Mesendoderm (in vitro differentiated cells): ENCODE results near the gene TM9SF2.

ENCODE experiments used
- DNase-seq: peaks from one replicate; pipeline ENCODE4 v3.0.0; 2013
- H2AK5ac ChIP-seq: 2 replicates; pipeline ENCODE4 v1.6.1; 2013; ENCODE audit warnings: low read length, inconsistent platforms
- H2BK120ac ChIP-seq: 2 replicates; pipeline ENCODE4 v1.6.1; 2013; ENCODE audit warnings: low read depth, mild to moderate bottlenecking, low read length, moderate library complexity, mixed read lengths
- H2BK15ac ChIP-seq: replicated peaks from 2 replicates; pipeline ENCODE4 v1.6.1; 2013; ENCODE audit warnings: low read depth, mild to moderate bottlenecking, moderate library complexity
- H2BK5ac ChIP-seq: 2 replicates; pipeline ENCODE4 v1.6.1; 2013; ENCODE audit warnings: low read length, inconsistent platforms
- H3K18ac ChIP-seq: 2 replicates; pipeline ENCODE4 v1.6.1; 2013; ENCODE audit warnings: mild to moderate bottlenecking, low read length, mixed read lengths
- H3K23ac ChIP-seq: one replicate; pipeline ENCODE4 v1.6.1; 2013; ENCODE audit warnings: low read length
- H3K27ac ChIP-seq: 2 replicates; pipeline ENCODE4 v1.5.1; 2013; ENCODE audit warnings: low read depth, mild to moderate bottlenecking, inconsistent platforms, low read length, moderate library complexity
- H3K27me3 ChIP-seq: 2 replicates; pipeline ENCODE4 v1.6.1; 2013; ENCODE audit warnings: low read length, control low read depth, mild to moderate bottlenecking, inconsistent platforms; ENCODE audit not compliant: insufficient read depth, poor library complexity
- H3K36me3 ChIP-seq: 2 replicates; pipeline ENCODE4 v1.6.1; 2013; ENCODE audit warnings: low read length, inconsistent platforms; ENCODE audit not compliant: control insufficient read depth, insufficient read depth
- H3K4ac ChIP-seq: one replicate; pipeline ENCODE4 v1.6.1; 2013; ENCODE audit warnings: low read depth, mild to moderate bottlenecking, low read length, moderate library complexity
- H3K4me1 ChIP-seq: 2 replicates; pipeline ENCODE4 v1.6.1; 2013; ENCODE audit warnings: low read depth, low read length, inconsistent platforms; ENCODE audit not compliant: control insufficient read depth
- H3K4me2 ChIP-seq: 2 replicates; pipeline ENCODE4 v1.6.1; 2013; ENCODE audit warnings: low read length
- H3K4me3 ChIP-seq: 2 replicates; pipeline ENCODE4 v1.5.1; 2013; ENCODE audit warnings: mild to moderate bottlenecking, low read length
- H3K56ac ChIP-seq: one replicate; pipeline ENCODE4 v1.6.1; 2013; ENCODE audit warnings: low read length
- H3K79me1 ChIP-seq: 2 replicates; pipeline ENCODE4 v1.6.1; 2013; ENCODE audit warnings: low read length, inconsistent platforms
- H3K79me2 ChIP-seq: 2 replicates; pipeline ENCODE4 v1.6.1; 2013; ENCODE audit warnings: mild to moderate bottlenecking, low read length; ENCODE audit not compliant: control insufficient read depth, insufficient read depth
- H3K9ac ChIP-seq: 2 replicates; pipeline ENCODE4 v1.6.1; 2013; ENCODE audit warnings: low read length, inconsistent platforms
- H4K5ac ChIP-seq: one replicate; pipeline ENCODE4 v1.6.1; 2013; ENCODE audit warnings: low read length
- H4K8ac ChIP-seq: one replicate; pipeline ENCODE4 v1.6.1; 2013; ENCODE audit warnings: low read depth, mild to moderate bottlenecking, control low read depth, low read length, moderate library complexity
- WGBS: extraction: QIAGEN DNeasy Blood & Tissue Kit; methylation state at CpG from one replicate; pipeline ENCODE4 v1.1.7; 2013; ENCODE audit warnings: low lambda C conversion rate, missing lambda C conversion rate; ENCODE audit not compliant: insufficient coverage; ENCODE audit errors: extremely low coverage; 5-methylcytosine and 5-hydroxymethylcytosine counted together

TM9SF2 gene

DNA sequence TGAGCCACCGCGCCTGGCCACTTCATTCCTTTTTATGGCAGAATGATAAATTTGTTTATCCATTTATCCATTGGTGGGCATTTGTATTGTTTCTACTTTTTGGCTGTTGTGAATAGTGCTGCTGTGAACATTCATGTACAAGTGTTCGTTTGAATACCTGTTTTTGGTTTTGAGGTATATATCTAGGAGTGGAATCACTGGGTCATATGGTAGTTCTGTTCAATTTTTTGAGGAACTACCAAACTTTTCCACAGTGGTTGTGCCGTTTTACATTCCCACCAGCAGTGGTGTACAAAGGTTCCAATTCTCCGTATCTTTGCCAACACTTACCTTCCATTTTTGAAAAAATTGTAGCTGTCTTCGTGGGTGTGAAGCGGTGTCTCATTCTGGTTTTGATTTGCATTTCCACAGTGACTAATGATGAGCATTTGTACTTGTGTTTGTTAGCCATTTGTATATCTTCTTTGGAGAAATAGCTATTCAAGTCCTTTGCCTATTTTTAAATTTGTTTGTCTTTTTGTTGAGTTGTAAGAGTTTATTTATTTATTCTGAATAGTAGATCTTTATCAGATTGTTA lies 55.7 kb downstream of the TM9SF2 start:
- no peaks in the 10 kb centered on the region for H3K4me1 ChIP-seq
- H3K79me2 ChIP-seq = no peaks in the 10 kb centered on the region
- no peak overlapping the region for H2BK15ac ChIP-seq
- no peak overlapping the region for H3K4me3 ChIP-seq
- H3K27me3 ChIP-seq = no peaks in the 10 kb centered on the region
- H2BK5ac ChIP-seq = no peak overlapping the region
- no peak overlapping the region for H2BK120ac ChIP-seq
- no peak for DNase-seq
- no peak overlapping the region for H3K9ac ChIP-seq
- no peak overlapping the region for H3K27ac ChIP-seq
- WGBS = no CpG with 5 or more reads among the region's 7 CpGs
- H3K4ac ChIP-seq = no peak overlapping the region
- no peak overlapping the region for H3K18ac ChIP-seq
- no peak overlapping the region for H4K5ac ChIP-seq
- no peak overlapping the region for H2AK5ac ChIP-seq
- H4K8ac ChIP-seq = no peak overlapping the region
- H3K36me3 ChIP-seq = peaks cover 1% of the 10 kb centered on the region
- peaks cover 2% of the 10 kb centered on the region for H3K79me1 ChIP-seq
- H3K56ac ChIP-seq = no peak overlapping the region
- no peak overlapping the region for H3K4me2 ChIP-seq
- H3K23ac ChIP-seq = no peak overlapping the region

- Histone ChIP-seq H3K56ac (no peak overlapping the region), H4K8ac (no peak overlapping the region), H3K9ac (no peak overlapping the region), H3K18ac (no peak overlapping the region), H3K4me1 (no peaks in the 10 kb centered on the region), H3K36me3 (no peaks in the 10 kb centered on the region), H3K4ac (no peak overlapping the region), H3K79me1 (peaks cover 2% of the 10 kb centered on the region), H3K4me3 (no peak overlapping the region), H2BK15ac (no peak overlapping the region), H4K5ac (no peak overlapping the region), H3K27ac (no peak overlapping the region), H3K27me3 (no peaks in the 10 kb centered on the region), H3K23ac (no peak overlapping the region), H3K4me2 (no peak overlapping the region), H3K79me2 (no peaks in the 10 kb centered on the region), H2BK5ac (no peak overlapping the region), H2AK5ac (no peak overlapping the region), H2BK120ac (no peak overlapping the region)
- WGBS = no CpG with 5 or more reads among the region's 4 CpGs
- no peak for DNase-seq
Measured at GRCh38 chr13:99558570-99559180, 57.4 kb downstream of the TM9SF2 start.

GRCh38 chr13:99559560-99559959 lies 58.3 kb downstream of the TM9SF2 start:
- no CpG with 5 or more reads among the region's 2 CpGs for WGBS
- peaks cover 2% of the 10 kb centered on the region for H3K79me1 ChIP-seq
- H3K36me3 ChIP-seq = no peaks in the 10 kb centered on the region
- H2BK5ac ChIP-seq = no peak overlapping the region
- no peak overlapping the region for H3K27ac ChIP-seq
- no peaks in the 10 kb centered on the region for H3K4me1 ChIP-seq
- H2BK120ac ChIP-seq = no peak overlapping the region
- no peak overlapping the region for H2BK15ac ChIP-seq
- H4K8ac ChIP-seq = no peak overlapping the region
- no peak overlapping the region for H4K5ac ChIP-seq
- DNase-seq = no peak
- H3K4me2 ChIP-seq = no peak overlapping the region
- H3K18ac ChIP-seq = no peak overlapping the region
- no peak overlapping the region for H3K4me3 ChIP-seq
- no peak overlapping the region for H3K23ac ChIP-seq
- H3K79me2 ChIP-seq = no peaks in the 10 kb centered on the region
- H2AK5ac ChIP-seq = no peak overlapping the region
- H3K4ac ChIP-seq = no peak overlapping the region
- H3K27me3 ChIP-seq = no peaks in the 10 kb centered on the region
- H3K9ac ChIP-seq = no peak overlapping the region
- H3K56ac ChIP-seq = no peak overlapping the region

- no peak overlapping the region for H4K5ac ChIP-seq
- no peaks in the 10 kb centered on the region for H3K27me3 ChIP-seq
- H3K27ac ChIP-seq = no peak overlapping the region
- no peaks in the 10 kb centered on the region for H3K79me1 ChIP-seq
- no peak overlapping the region for H2BK15ac ChIP-seq
- H3K56ac ChIP-seq = no peak overlapping the region
- H3K4me3 ChIP-seq = no peak overlapping the region
- H3K4me1 ChIP-seq = no peaks in the 10 kb centered on the region
- H2BK5ac ChIP-seq = no peak overlapping the region
- no peak overlapping the region for H4K8ac ChIP-seq
- H2AK5ac ChIP-seq = no peak overlapping the region
- H3K23ac ChIP-seq = no peak overlapping the region
- H3K18ac ChIP-seq = no peak overlapping the region
- H3K79me2 ChIP-seq = no peaks in the 10 kb centered on the region
- H3K4ac ChIP-seq = no peak overlapping the region
- DNase-seq = no peak
- no peaks in the 10 kb centered on the region for H3K36me3 ChIP-seq
- no peak overlapping the region for H3K9ac ChIP-seq
- no peak overlapping the region for H3K4me2 ChIP-seq
- no peak overlapping the region for H2BK120ac ChIP-seq
Measured at GRCh38 chr13:99563404-99563803, 62.1 kb downstream of the TM9SF2 start.

GRCh38 chr13:99564386-99564785 lies 63.1 kb downstream of the TM9SF2 start:
- no peaks in the 10 kb centered on the region for H3K4me1 ChIP-seq
- H2BK15ac ChIP-seq = no peak overlapping the region
- no peak overlapping the region for H3K56ac ChIP-seq
- WGBS = no CpG with 5 or more reads among the region's 2 CpGs
- H3K36me3 ChIP-seq = no peaks in the 10 kb centered on the region
- H3K27me3 ChIP-seq = no peaks in the 10 kb centered on the region
- no peak overlapping the region for H3K4ac ChIP-seq
- no peak overlapping the region for H3K18ac ChIP-seq
- no peak overlapping the region for H3K27ac ChIP-seq
- H3K23ac ChIP-seq = no peak overlapping the region
- no peak overlapping the region for H3K9ac ChIP-seq
- no peak overlapping the region for H3K4me3 ChIP-seq
- H3K79me2 ChIP-seq = no peaks in the 10 kb centered on the region
- no peak overlapping the region for H3K4me2 ChIP-seq
- no peak overlapping the region for H4K5ac ChIP-seq
- H2BK5ac ChIP-seq = no peak overlapping the region
- no peak overlapping the region for H4K8ac ChIP-seq
- H2BK120ac ChIP-seq = no peak overlapping the region
- no peak overlapping the region for H2AK5ac ChIP-seq
- DNase-seq = no peak
- no peaks in the 10 kb centered on the region for H3K79me1 ChIP-seq
